ENCODE measurements around the gene MICA.

- TF ChIP-seq, protein P1, sequence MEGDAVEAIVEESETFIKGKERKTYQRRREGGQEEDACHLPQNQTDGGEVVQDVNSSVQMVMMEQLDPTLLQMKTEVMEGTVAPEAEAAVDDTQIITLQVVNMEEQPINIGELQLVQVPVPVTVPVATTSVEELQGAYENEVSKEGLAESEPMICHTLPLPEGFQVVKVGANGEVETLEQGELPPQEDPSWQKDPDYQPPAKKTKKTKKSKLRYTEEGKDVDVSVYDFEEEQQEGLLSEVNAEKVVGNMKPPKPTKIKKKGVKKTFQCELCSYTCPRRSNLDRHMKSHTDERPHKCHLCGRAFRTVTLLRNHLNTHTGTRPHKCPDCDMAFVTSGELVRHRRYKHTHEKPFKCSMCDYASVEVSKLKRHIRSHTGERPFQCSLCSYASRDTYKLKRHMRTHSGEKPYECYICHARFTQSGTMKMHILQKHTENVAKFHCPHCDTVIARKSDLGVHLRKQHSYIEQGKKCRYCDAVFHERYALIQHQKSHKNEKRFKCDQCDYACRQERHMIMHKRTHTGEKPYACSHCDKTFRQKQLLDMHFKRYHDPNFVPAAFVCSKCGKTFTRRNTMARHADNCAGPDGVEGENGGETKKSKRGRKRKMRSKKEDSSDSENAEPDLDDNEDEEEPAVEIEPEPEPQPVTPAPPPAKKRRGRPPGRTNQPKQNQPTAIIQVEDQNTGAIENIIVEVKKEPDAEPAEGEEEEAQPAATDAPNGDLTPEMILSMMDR (IDR thresholded peaks at IDR 0.05; ENCODE audit: low read length) = no peak
- no peak for TF ChIP-seq EZH2 (optimal IDR thresholded peaks at IDR 0.05; ENCODE audit: low read depth, low read length)
Measured at GRCh38 chr6:31452859-31453258, 49.5 kb downstream of the MICA start.
